Transverse colon (tissue), 4 donors: Measurements from ENCODE around the gene PRKCE.

ENCODE experiments used
- POLR2A ChIP-seq: fragments of 450-650 bp; IDR thresholded peaks from one replicate; pipeline ENCODE4 v1.6.1; 2016; ENCODE audit warnings: antibody characterized with exemption, mild to moderate bottlenecking, moderate library complexity
- POLR2AphosphoS5 ChIP-seq, 3 donors: sonication (generic); formaldehyde crosslinking; IDR thresholded peaks; one replicate each; pipeline ENCODE4 v1.6.1; 2016; ENCODE audit warnings: antibody characterized with exemption in 3 of 3
- TF ChIP-seq, protein P1 (sequence below), 5 experiments: fragments of 200-600 bp in 3 of 5; fragments of 450-650 bp in 2 of 5; sonication (generic) in 3 of 5; IDR thresholded peaks; 1 replicate in 2 of 5; 2 replicates in 3 of 5; pipeline ENCODE4 v1.5.1; 2016 to 2017; ENCODE audit warnings: antibody characterized with exemption in 5 of 5, inconsistent platforms in 3 of 5, mild to moderate bottlenecking in 2 of 5, moderate library complexity in 1 of 5

DNA sequence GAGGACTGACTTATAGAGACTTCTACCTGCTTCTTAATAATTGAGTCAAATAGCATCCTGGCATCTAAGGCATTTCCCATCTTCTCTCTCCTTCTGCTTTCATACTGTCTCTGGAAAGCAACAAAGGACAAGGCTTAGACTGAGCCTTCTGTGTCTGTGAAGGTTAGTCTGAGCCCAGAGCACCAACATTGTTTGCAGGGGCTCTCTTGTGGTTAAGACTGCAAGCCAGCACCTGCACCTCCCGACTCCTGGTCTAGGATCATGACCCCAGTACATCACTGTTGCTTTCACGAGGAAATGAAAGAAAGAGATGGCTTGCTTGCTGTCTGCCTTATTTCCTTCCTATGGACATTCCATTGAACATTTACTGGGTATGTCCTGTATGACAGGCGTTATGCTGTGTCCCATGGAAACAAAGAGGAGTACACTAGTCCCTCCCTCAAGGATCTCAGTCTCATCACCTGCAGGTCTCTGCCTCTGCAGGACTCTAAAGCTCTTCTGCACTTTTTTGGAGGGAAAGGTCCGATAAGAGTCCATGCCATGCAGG lies 330.0 kb downstream of the PRKCE start:
- no peak for TF ChIP-seq POLR2A
- TF ChIP-seq, protein P1, sequence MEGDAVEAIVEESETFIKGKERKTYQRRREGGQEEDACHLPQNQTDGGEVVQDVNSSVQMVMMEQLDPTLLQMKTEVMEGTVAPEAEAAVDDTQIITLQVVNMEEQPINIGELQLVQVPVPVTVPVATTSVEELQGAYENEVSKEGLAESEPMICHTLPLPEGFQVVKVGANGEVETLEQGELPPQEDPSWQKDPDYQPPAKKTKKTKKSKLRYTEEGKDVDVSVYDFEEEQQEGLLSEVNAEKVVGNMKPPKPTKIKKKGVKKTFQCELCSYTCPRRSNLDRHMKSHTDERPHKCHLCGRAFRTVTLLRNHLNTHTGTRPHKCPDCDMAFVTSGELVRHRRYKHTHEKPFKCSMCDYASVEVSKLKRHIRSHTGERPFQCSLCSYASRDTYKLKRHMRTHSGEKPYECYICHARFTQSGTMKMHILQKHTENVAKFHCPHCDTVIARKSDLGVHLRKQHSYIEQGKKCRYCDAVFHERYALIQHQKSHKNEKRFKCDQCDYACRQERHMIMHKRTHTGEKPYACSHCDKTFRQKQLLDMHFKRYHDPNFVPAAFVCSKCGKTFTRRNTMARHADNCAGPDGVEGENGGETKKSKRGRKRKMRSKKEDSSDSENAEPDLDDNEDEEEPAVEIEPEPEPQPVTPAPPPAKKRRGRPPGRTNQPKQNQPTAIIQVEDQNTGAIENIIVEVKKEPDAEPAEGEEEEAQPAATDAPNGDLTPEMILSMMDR (IDR thresholded peaks at IDR 0.05) = no peak
- TF ChIP-seq POLR2AphosphoS5 (IDR thresholded peaks at IDR 0.05) = no peak
